Ishikawa (cell line): ENCODE results near the gene PCCA.

ENCODE experiments used
- CEBPB ChIP-seq: IDR thresholded peaks from 2 replicates; pipeline ENCODE4 v1.6.1; 2012
- CREB1 ChIP-seq: IDR thresholded peaks from 2 replicates; pipeline ENCODE4 v1.6.1; 2012; ENCODE audit warnings: low read depth
- EGR1 ChIP-seq: IDR thresholded peaks from 2 replicates; pipeline ENCODE4 v1.6.1; 2012
- EP300 ChIP-seq: IDR thresholded peaks from 2 replicates; pipeline ENCODE4 v1.6.1; 2012; ENCODE audit warnings: borderline replicate concordance
- FOXM1 ChIP-seq: IDR thresholded peaks from 2 replicates; pipeline ENCODE4 v1.6.1; 2012; ENCODE audit warnings: low read depth, borderline replicate concordance
- MAX ChIP-seq: IDR thresholded peaks from 2 replicates; pipeline ENCODE4 v1.6.1; 2012
- NFIC ChIP-seq: IDR thresholded peaks from 2 replicates; pipeline ENCODE4 v1.6.1; 2012
- RAD21 ChIP-seq: IDR thresholded peaks from 2 replicates; pipeline ENCODE4 v1.6.1; 2012; ENCODE audit warnings: low read depth
- REST ChIP-seq: IDR thresholded peaks from 2 replicates; pipeline ENCODE4 v1.6.1; 2012; ENCODE audit warnings: low read depth, mild to moderate bottlenecking
- TAF1 ChIP-seq: IDR thresholded peaks from 2 replicates; pipeline ENCODE4 v1.6.1; 2012; ENCODE audit warnings: low read depth, mild to moderate bottlenecking
- TCF12 ChIP-seq: IDR thresholded peaks from 2 replicates; pipeline ENCODE4 v1.6.1; 2012; ENCODE audit warnings: low read depth
- TEAD4 ChIP-seq: IDR thresholded peaks from 2 replicates; pipeline ENCODE4 v1.6.1; 2012
- USF1 ChIP-seq: IDR thresholded peaks from 2 replicates; pipeline ENCODE4 v1.6.1; 2012
- YY1 ChIP-seq: IDR thresholded peaks from 2 replicates; pipeline ENCODE4 v1.6.1; 2012; ENCODE audit warnings: low read depth
- ZBTB7A ChIP-seq: IDR thresholded peaks from 2 replicates; pipeline ENCODE4 v1.6.1; 2012; ENCODE audit warnings: low read depth

PCCA gene

GRCh38 chr13:100273552-100273951 is 184.7 kb downstream of the PCCA start:
- no peak for TF ChIP-seq REST
- TF ChIP-seq MAX = no peak
- TF ChIP-seq YY1 = no peak
- no peak for TF ChIP-seq USF1
- no peak for TF ChIP-seq TAF1
- TF ChIP-seq NFIC = no peak
- TF ChIP-seq TEAD4 = no peak
- no peak for TF ChIP-seq ZBTB7A

GRCh38 chr13:100274942-100275506 is 186.1 kb downstream of the PCCA start:
- TF ChIP-seq USF1 = no peak
- TF ChIP-seq EP300 = no peak
- TF ChIP-seq RAD21 = no peak
- TF ChIP-seq TCF12 = no peak
- TF ChIP-seq CREB1 = no peak
- TF ChIP-seq ZBTB7A = no peak
- TF ChIP-seq NFIC = no peak
- TF ChIP-seq REST = no peak
- TF ChIP-seq FOXM1 = no peak

- TF ChIP-seq TCF12 = no peak
Observed at GRCh38 chr13:100275746-100276145, 186.9 kb downstream of the PCCA start.

- TF ChIP-seq USF1 (no peak), ZBTB7A (no peak), NFIC (no peak), TCF12 (no peak), REST (no peak), EGR1 (no peak), CREB1 (no peak), CEBPB (no peak), EP300 (no peak), TEAD4 (no peak), MAX (no peak), RAD21 (no peak), YY1 (no peak), FOXM1 (no peak), TAF1 (no peak)
Observed at GRCh38 chr13:100280681-100281080, 191.8 kb downstream of the PCCA start.

- TF ChIP-seq TAF1 (no peak), REST (no peak), FOXM1 (no peak), USF1 (no peak), NFIC (no peak), ZBTB7A (no peak), RAD21 (no peak)
Observed at GRCh38 chr13:100290165-100290801, 201.4 kb downstream of the PCCA start.
